GM12878 (cell line): ENCODE results near the gene ZSCAN25.

ENCODE experiments used
- CEBPZ ChIP-seq: fragments of 150-350 bp; IDR thresholded peaks from 2 replicates; pipeline ENCODE4 v1.6.1; 2016; ENCODE audit warnings: low read depth, low read length
- EGR1 ChIP-seq, 2 experiments: IDR thresholded peaks; 1 replicate in 1 of 2; 2 replicates in 1 of 2; pipeline ENCODE4 v1.6.1; 2011 to 2012; ENCODE audit warnings: low read depth in 2 of 2, low read length in 2 of 2, borderline replicate concordance in 1 of 2, mild to moderate bottlenecking in 1 of 2, moderate library complexity in 1 of 2
- REST ChIP-seq: IDR thresholded peaks from 2 replicates; pipeline ENCODE4 v1.6.1; 2012; ENCODE audit warnings: mild to moderate bottlenecking, low read depth, low read length

- TF ChIP-seq REST (no peak; the same call in 1 of the 2 replicates), EGR1 (IDR thresholded peaks at IDR 0.05; ENCODE audit: borderline replicate concordance in 1 of 2, low read depth in 2 of 2, low read length in 2 of 2) (peak; percentile 80 to 92), CEBPZ (no peak)
Measured at GRCh38 chr7:99616359-99617191, at the start of gene ZSCAN25.
